Activated CD4-positive, alpha-beta T cell treated with anti-CD3 and anti-CD28 coated beads for 48 hours (primary cell): ENCODE measurements around the gene KIFAP3.
"Not testable (repeated sequence)": the region's sequence is repeated elsewhere in the genome, so short reads cannot be mapped to it uniquely, and the experiment has no call there.

Experiments used
- DNase-seq: peaks from one replicate; pipeline ENCODE4 v3.0.0-alpha.2; 2020

KIFAP3 gene

DNA sequence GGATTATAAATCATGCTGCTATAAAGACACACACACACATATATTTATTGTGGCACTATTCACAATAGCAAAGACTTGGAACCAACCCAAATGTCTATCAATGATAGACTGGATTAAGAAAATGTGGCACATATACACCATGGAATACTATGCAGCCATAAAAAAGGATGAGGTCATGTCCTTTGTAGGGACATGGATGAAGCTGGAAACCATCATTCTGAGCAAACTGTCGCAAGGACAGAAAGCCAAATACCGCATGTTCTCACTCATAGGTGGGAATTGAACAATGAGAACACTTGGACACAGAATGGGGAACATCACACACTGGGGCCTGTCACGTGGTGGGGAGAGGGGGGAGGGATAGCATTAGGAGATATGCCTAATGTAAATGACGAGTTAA is 12.8 kb downstream of the KIFAP3 start:
- DNase-seq: not testable (repeated sequence)

- not testable (repeated sequence) for DNase-seq
Observed at GRCh38 chr1:170060015-170060520, 14.4 kb downstream of the KIFAP3 start.

- DNase-seq: no peak
Observed at GRCh38 chr1:170049176-170049800, 25.2 kb downstream of the KIFAP3 start.

GRCh38 chr1:170048515-170048914 is 26.0 kb downstream of the KIFAP3 start:
- no peak for DNase-seq

GRCh38 chr1:170044187-170044586 is 30.3 kb downstream of the KIFAP3 start:
- DNase-seq: no peak

- DNase-seq: no peak
Observed at GRCh38 chr1:170041423-170042192, 32.9 kb downstream of the KIFAP3 start.

GRCh38 chr1:170032531-170033280 is 41.8 kb downstream of the KIFAP3 start:
- no peak for DNase-seq

DNA sequence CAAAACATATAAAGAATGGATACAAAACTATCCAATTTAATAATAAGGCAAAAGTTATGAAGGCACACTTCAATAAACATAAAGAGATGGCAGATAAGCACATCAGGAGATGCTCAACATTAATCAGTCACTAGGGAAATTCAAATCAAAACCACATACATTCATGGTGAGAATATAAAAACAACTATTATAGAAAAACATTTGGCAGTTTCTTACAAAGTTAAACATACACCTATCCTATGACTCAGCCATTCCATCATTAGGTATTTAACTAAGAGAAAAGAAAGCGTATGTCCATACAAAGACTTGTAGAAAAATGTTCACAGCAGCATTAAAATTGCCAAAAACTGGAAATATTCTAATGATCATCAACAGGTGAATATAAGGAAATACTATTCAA is 44.3 kb downstream of the KIFAP3 start:
- DNase-seq: no peak

GRCh38 chr1:170027760-170028159 is 46.7 kb downstream of the KIFAP3 start:
- DNase-seq: no peak

DNA sequence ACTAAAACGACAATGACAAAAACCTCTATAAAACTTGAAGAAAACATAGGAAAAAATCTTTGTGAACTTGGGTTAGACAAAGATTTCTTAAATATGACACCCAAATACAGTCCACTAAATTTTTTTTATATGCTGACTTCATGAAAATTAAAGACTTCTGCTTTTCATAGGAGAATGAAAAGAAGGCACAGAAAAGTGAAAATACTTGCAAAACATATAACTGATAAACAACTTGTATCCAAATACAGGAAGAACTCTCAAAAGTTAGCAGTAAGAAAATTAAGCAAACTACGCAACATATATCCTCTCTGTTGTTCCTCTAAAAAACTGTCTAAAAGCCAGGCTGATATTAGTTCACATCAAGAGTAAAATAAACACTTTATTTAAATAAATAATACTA is 53.6 kb downstream of the KIFAP3 start:
- DNase-seq: no peak

DNA sequence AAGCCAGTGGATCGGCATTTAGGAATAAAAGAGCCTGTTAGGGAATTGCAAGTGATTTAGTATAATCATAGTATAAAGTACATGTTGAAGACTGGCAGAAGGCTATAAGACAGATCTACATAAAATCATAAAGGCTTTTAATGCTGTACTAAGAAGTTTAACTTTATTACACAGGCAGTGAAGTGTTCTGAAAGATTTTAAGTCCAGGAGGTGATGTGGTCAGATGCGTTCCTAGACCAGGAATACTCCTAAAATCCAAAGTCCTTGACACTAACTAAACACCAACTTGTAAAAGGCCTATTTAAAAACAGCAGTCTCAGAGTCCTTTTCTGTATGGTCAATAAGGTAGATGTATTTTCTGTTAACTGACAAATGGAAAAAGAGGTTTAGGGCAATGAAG is 57.0 kb downstream of the KIFAP3 start:
- DNase-seq: no peak

DNA sequence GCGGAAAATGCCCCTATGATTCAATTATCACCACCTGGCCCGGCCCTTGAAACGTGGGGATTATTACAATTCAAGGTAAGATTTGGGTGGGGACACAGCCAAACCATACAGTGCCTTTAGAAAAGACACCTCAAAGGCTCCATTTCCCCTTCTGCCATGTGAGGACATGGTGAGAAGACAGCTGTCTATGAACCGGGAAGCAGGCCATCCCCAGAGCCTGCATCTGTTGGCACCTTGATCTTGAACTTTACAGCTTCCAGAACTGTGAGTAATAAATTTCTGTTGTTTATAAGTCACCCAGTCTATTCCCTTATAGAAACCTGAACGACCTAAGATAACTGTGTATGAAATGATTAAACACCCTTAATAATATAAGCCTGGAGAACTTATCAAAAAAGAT is 61.6 kb downstream of the KIFAP3 start:
- DNase-seq: no peak

GRCh38 chr1:170010443-170010842 is 64.1 kb downstream of the KIFAP3 start:
- DNase-seq: peak; percentile 10

DNA sequence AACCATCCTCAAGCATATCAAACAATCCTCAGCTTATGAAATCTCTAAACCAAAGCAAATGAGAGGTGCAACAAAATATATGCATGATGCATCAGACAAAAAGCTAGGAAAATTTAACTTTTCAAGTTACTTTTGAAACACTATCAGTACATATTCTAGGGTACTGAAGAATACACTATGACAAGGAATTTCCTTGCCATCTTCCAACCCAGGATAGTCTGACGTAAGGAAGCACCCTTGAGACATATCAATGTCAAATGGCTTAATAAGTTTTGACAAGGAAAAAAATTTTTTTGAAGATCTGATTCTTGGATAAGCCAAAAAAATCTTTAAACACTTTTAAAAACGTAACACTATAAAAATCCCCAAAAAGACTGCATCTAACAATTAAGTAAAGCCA is 64.9 kb downstream of the KIFAP3 start:
- no peak for DNase-seq

DNA sequence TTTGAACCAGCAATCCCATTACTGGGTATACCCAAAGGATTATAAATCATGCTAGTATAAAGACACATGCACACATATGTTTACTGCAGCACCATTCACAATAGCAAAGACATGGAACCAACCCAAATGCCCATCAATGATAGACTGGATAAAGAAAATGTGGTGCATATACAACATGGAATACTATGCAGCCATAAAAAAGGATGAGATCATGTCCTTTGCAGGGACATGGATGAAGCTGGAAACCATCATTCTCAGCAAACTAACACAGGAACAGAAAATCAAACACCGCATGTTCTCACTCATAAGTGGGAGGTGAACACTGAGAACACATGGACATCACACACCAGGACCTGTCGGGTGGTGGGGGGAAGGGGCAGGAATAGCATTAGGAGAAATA is 65.8 kb downstream of the KIFAP3 start:
- not testable (repeated sequence) for DNase-seq

GRCh38 chr1:170003270-170003835 is 71.1 kb downstream of the KIFAP3 start:
- not testable (repeated sequence) for DNase-seq

DNA sequence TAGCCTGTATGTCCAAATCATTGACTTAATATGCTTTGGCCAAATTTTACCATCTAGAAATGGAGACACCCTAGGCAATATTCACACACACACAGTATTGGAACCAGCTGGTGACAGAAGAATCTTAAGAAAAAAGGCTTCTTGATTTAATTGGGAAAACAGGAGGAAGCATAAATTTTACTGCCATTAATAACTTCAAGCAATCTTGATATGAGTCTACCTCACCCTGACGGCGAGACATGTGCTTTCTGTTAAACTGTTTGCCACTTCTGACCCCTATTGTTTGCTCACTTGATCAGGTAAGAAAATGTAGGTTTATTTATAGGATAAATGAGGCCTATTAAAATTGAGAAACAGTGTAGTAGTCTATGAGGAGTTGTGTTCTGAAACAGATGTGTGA is 73.2 kb downstream of the KIFAP3 start:
- DNase-seq: no peak

- DNase-seq: no peak
Observed at GRCh38 chr1:169999761-170000160, 74.7 kb downstream of the KIFAP3 start.

DNA sequence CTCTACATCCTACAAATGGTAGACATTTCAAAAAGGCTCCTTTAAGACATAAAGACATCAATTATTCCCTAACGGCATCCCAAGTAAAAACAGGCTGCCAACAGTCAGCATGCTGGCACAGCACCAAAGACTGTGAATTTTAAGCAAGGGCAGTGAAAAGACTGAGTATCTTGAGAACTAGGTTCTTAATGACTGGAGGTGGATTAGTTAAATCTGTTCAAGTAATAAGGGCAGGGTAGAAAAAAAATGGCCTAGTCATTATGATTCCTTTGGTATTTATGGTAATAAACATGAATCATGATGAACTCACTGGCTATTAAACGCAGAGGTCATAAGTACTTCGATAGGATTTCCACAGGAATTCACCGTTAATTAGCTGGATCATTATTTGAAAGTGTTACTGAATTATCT is 75.2 kb downstream of the KIFAP3 start:
- DNase-seq: no peak

DNA sequence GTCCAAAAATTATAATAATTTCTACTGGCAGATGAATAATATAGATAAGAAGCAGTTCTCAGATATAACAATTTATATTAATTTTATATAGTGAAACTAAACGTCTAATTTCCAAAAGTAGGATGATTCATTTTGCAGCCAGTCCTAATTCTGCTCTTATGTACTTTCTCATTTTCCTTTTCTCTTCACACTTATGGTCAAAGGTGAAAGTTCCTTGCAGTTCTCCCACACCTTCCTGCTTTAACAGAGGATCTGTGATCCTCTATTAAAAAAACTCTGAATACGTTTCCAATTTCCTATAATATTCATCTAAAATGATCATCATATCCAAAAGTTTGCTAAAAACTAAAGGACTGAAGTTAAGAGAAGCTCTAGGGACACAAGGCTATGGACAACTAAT is 78.5 kb downstream of the KIFAP3 start:
- no peak for DNase-seq

DNA sequence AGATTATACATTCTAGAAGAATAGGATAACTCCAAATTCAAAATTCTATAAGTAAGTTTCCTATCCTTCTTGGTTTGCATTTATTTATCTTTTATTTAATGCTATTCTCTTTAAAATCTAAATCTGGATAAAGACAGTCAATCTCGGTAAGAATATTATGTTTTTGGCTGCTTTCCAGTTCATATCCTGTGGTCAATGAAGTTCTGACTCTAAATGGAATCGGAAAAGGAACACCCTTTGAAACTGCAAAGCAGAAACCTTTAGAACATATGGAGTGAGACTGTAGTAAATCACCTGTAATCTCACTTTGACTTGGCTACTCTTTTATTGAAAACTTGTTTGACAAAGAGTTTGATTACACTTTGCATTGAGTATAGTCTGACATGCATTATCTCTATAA is 85.2 kb downstream of the KIFAP3 start:
- DNase-seq: no peak

DNA sequence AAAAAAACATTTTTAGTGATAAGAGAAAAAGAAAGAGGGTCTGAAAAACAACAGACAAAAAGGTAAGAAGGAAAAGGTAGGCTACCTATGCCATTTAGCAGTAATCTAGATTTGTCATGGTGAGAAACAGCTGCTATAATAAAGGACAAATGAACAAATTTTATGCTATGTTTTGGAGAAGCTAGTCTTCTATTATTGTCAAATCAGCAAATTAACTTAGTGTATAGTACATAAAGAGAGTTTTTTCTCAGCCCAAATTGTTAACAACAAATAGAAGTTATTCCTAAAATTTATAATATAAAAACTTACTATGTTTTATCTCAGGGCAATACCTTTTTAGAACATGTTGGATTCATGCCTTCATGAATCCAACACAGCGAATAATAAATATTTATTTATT is 88.7 kb downstream of the KIFAP3 start:
- DNase-seq: no peak

- no peak for DNase-seq
Observed at GRCh38 chr1:169974067-169974466, 100.4 kb downstream of the KIFAP3 start.
